ENCODE results near the gene SGIP1.

DNA sequence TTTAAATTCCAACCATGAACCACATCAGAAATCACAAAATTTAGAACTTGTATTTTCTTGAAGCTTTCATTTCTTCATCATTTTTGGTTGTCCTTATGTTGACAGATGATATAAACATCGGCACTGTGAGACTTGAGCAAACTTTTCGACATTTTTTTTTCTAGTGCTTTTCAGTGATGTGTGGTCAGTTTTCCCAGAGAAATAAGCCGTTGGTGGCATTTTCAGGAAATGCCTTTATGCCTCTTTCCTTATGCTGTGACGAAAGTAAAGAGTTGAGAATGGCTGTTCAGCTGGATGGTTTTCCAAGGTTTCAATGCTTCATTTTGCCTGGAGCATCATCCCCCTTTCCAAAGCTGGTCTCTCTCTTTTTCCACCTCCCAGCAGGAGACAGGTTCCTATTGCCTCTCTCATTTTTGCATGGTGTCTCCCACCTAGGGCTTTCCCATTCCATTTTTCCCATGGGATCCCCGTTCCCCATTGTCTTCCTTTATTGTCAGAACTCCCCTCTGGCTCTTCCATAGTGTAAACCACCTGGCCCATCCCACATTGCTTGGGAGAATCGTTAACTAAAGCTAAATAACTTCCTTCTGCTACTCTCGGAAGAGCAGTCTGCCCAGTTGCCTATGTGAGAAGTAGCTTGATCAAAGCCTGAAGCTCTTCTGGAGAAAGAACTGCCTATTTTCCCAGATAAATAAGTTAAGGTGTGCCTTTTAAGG lies 156.9 kb downstream of the SGIP1 start:
- no peak for TF ChIP-seq CTCF (conservative IDR thresholded peaks at IDR 0.05; ENCODE audit: low read depth, low read length)
- no peak for TF ChIP-seq EZH2 (IDR thresholded peaks at IDR 0.05; ENCODE audit: low read length, unreplicated experiment)

All from PC-3 (cell line).